Lower lobe of right lung (tissue), 2 donors: ENCODE measurements around the gene GIMAP8. TPM values are rescaled to one million over a fixed set of nuclear protein-coding genes. Genes with fewer than 3 reads are reported as not detected.
A peak's percentile ranks its signal among the peaks of the same experiment; 100 is the strongest.
"Not testable (repeated sequence)": the region's sequence is repeated elsewhere in the genome, so short reads cannot be mapped to it uniquely, and the experiment has no call there.

ENCODE experiments used
- ATAC-seq, 2 donors: fragments of 200-7000 bp; cut with Tn5 transposase; one replicate each; pipeline ENCODE4 v1.9.1; 2020 to 2022; ENCODE audit warnings: mild to moderate bottlenecking in 2 of 2, moderate library complexity in 2 of 2
- DNase-seq: peaks from one replicate; pipeline ENCODE4 v3.0.0-alpha.2; 2020
- H3K27ac ChIP-seq: fragments of 200-600 bp; one replicate; pipeline ENCODE4 v1.8.0; 2022
- H3K27me3 ChIP-seq: fragments of 200-600 bp; one replicate; pipeline ENCODE4 v1.8.0; 2022; ENCODE audit warnings: low read depth
- H3K36me3 ChIP-seq: fragments of 200-600 bp; one replicate; pipeline ENCODE4 v1.8.0; 2022; ENCODE audit warnings: mild to moderate bottlenecking
- H3K4me1 ChIP-seq: fragments of 200-600 bp; one replicate; pipeline ENCODE4 v1.8.0; 2022
- H3K4me3 ChIP-seq: fragments of 200-600 bp; one replicate; pipeline ENCODE4 v1.8.0; 2022; ENCODE audit warnings: mild to moderate bottlenecking
- H3K9me3 ChIP-seq: fragments of 200-600 bp; one replicate; pipeline ENCODE4 v1.8.0; 2022
- intact Hi-C: fragments of 100-400 bp; cut with DNase I; formaldehyde crosslinking; loops from one replicate; pipeline ENCODE4 v1.11.0; 2022
- total RNA-seq: library from RNA; stranded (reverse); fragmentation: NEBNext Ultra II Directional; extraction: Animal tissue kit (Norgen Biotek cat#: 25700); gene quantifications from one replicate; pipeline ENCODE4 v1.2.1, GENCODE V29; 2021
- TF ChIP-seq, protein P1 (sequence below): fragments of 200-600 bp; IDR thresholded peaks from one replicate; pipeline ENCODE4 v1.8.0; 2022; ENCODE audit warnings: antibody characterized with exemption, mild to moderate bottlenecking
- donor health status: DM: no; HTN: yes; CAD: no; lungs with severe emphysema.

Gene GIMAP8
- total RNA-seq, 1 donor from 2014 or later: 44.4 TPM

- Histone ChIP-seq H3K4me1 (peaks cover 4% of the 10 kb centered on the region), H3K27ac (peak overlapping the region; percentile 83), H3K36me3 (peaks cover 15% of the 10 kb centered on the region), H3K27me3 (no peaks in the 10 kb centered on the region), H3K4me3 (peak overlapping the region; percentile 63), H3K9me3 (no peaks in the 10 kb centered on the region)
- DNase-seq (no peak), ATAC-seq (no peak)
- intact Hi-C loops: no loop called here
- TF ChIP-seq, protein P1, sequence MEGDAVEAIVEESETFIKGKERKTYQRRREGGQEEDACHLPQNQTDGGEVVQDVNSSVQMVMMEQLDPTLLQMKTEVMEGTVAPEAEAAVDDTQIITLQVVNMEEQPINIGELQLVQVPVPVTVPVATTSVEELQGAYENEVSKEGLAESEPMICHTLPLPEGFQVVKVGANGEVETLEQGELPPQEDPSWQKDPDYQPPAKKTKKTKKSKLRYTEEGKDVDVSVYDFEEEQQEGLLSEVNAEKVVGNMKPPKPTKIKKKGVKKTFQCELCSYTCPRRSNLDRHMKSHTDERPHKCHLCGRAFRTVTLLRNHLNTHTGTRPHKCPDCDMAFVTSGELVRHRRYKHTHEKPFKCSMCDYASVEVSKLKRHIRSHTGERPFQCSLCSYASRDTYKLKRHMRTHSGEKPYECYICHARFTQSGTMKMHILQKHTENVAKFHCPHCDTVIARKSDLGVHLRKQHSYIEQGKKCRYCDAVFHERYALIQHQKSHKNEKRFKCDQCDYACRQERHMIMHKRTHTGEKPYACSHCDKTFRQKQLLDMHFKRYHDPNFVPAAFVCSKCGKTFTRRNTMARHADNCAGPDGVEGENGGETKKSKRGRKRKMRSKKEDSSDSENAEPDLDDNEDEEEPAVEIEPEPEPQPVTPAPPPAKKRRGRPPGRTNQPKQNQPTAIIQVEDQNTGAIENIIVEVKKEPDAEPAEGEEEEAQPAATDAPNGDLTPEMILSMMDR: no peak
Observed at GRCh38 chr7:150516956-150517745, 66.7 kb downstream of the GIMAP8 start.

- Histone ChIP-seq H3K27me3 (no peaks in the 10 kb centered on the region), H3K4me3 (peak overlapping the region; percentile 63), H3K4me1 (no peaks in the 10 kb centered on the region), H3K36me3 (peaks cover 15% of the 10 kb centered on the region), H3K27ac (peak overlapping the region; percentile 83), H3K9me3 (no peaks in the 10 kb centered on the region)
- DNase-seq: no peak
- TF ChIP-seq, protein P1: no peak
- intact Hi-C loops: no loop called here
- no peak for ATAC-seq
Observed at GRCh38 chr7:150519310-150519709, 68.9 kb downstream of the GIMAP8 start.

- no peaks in the 10 kb centered on the region for H3K4me1 ChIP-seq
- intact Hi-C loops: no loop called here
- peak overlapping the region; percentile 63 for H3K4me3 ChIP-seq
- TF ChIP-seq, protein P1: no peak
- peaks cover 15% of the 10 kb centered on the region for H3K36me3 ChIP-seq
- H3K9me3 ChIP-seq: no peaks in the 10 kb centered on the region
- H3K27me3 ChIP-seq: no peaks in the 10 kb centered on the region
- DNase-seq (no peak), ATAC-seq (no peak)
- H3K27ac ChIP-seq: peak overlapping the region; percentile 83
Observed at GRCh38 chr7:150520145-150520544, 69.7 kb downstream of the GIMAP8 start.

- H3K4me3 ChIP-seq, H3K27ac ChIP-seq, intact Hi-C loops, H3K9me3 ChIP-seq, ATAC-seq, H3K4me1 ChIP-seq, DNase-seq, H3K27me3 ChIP-seq: not testable (repeated sequence)
- peaks cover 15% of the 10 kb centered on the region for H3K36me3 ChIP-seq
Observed at GRCh38 chr7:150522931-150523330, 72.5 kb downstream of the GIMAP8 start.

GRCh38 chr7:150524018-150524417 lies 73.6 kb downstream of the GIMAP8 start:
- ATAC-seq: no peak
- Histone ChIP-seq H3K4me3 (no peak overlapping the region), H3K4me1 (no peaks in the 10 kb centered on the region), H3K27ac (no peak overlapping the region), H3K36me3 (peaks cover 15% of the 10 kb centered on the region), H3K9me3 (no peaks in the 10 kb centered on the region), H3K27me3 (no peaks in the 10 kb centered on the region)
- intact Hi-C loops: no loop called here
- DNase-seq: no peak
- TF ChIP-seq, protein P1: no peak

Other genes with a start within 250 kb of the GIMAP8 start
- 16.2 TPM for gene LRRC61, start 127.3 kb upstream of the GIMAP8 start, total RNA-seq
- 18.6 TPM for gene ACTR3C, start 127.1 kb upstream of the GIMAP8 start, total RNA-seq
- gene RARRES2, start 109.0 kb upstream of the GIMAP8 start, total RNA-seq: 144 TPM
- 86.0 TPM for gene REPIN1, start 81.8 kb upstream of the GIMAP8 start, total RNA-seq
- 4.5 TPM for gene ZNF775, start 71.3 kb upstream of the GIMAP8 start, total RNA-seq
- gene GIMAP7, start 64.2 kb downstream of the GIMAP8 start, total RNA-seq: 49.4 TPM
- 95.7 TPM for gene GIMAP4, start 116.8 kb downstream of the GIMAP8 start, total RNA-seq
- 69.3 TPM for gene GIMAP6, start 181.8 kb downstream of the GIMAP8 start, total RNA-seq
- gene GIMAP2, start 235.1 kb downstream of the GIMAP8 start, total RNA-seq: 46.9 TPM